ENCODE data around the gene YJU2.
"Not testable (repeated sequence)": the region's sequence is repeated elsewhere in the genome, so short reads cannot be mapped to it uniquely, and the experiment has no call there.

The YJU2 gene

DNA sequence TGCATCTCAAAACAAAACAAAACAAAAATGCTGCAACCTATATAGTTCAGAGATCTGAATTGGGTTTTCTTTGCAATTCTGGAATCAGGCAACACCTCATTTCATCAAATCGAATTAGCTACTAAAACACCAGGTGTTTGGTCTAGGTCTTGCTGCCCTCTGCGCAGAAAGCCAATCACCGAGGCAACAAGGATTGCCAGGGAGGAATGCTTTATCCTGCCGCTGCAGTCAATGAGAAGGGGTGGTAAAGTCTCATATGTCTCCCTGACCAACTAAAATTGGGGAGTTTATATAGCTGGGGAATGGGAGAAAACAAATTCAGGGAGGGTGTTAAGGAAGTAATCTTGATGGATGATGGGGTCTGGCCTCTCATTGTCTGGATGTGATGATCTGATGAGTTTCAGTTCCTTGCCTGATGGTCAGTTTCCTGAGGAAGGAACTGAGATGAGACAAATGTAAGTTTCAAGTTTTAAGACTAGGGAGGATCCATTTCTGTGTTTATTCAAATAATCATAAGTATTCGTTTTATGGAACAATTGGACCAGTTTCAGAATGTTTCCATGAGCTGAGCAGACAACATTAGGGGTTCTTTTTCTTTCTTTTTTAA is 5.0 kb upstream of the YJU2 start:
- Histone ChIP-seq H3K27ac (no peak overlapping the region), H3K4me1 (peaks cover 0 to 5% (median 0%) of the 10 kb centered on the region in 4 donors), H3K27me3 (peaks cover 0 to 18% of the 10 kb centered on the region in 2 donors), H3K4me3 (no peak overlapping the region), H3K9me3 (peaks cover 0 to 12% (median 9%) of the 10 kb centered on the region in 3 donors), H3K36me3 (no peaks in the 10 kb centered on the region)
- TF ChIP-seq, protein P1, sequence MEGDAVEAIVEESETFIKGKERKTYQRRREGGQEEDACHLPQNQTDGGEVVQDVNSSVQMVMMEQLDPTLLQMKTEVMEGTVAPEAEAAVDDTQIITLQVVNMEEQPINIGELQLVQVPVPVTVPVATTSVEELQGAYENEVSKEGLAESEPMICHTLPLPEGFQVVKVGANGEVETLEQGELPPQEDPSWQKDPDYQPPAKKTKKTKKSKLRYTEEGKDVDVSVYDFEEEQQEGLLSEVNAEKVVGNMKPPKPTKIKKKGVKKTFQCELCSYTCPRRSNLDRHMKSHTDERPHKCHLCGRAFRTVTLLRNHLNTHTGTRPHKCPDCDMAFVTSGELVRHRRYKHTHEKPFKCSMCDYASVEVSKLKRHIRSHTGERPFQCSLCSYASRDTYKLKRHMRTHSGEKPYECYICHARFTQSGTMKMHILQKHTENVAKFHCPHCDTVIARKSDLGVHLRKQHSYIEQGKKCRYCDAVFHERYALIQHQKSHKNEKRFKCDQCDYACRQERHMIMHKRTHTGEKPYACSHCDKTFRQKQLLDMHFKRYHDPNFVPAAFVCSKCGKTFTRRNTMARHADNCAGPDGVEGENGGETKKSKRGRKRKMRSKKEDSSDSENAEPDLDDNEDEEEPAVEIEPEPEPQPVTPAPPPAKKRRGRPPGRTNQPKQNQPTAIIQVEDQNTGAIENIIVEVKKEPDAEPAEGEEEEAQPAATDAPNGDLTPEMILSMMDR (IDR thresholded peaks at IDR 0.05): no peak
- no peak for DNase-seq
- intact Hi-C loops (cut with DNase I; ENCODE audit: low total_unique reads): no loop called here

- intact Hi-C loops (cut with DNase I; ENCODE audit: low total_unique reads): loop anchor here (2.0 kb wide), 1 partner anchor 95 kb away; no protein-coding TSS in a partner anchor
- not testable (repeated sequence) for H3K27ac ChIP-seq, H3K4me3 ChIP-seq, H3K27me3 ChIP-seq, DNase-seq
- peaks cover 0 to 12% (median 9%) of the 10 kb centered on the region in 3 donors for H3K9me3 ChIP-seq
- H3K36me3 ChIP-seq: peaks cover 21 to 27% (median 21%) of the 10 kb centered on the region in 3 donors
- H3K4me1 ChIP-seq: peaks cover 0 to 13% (median 6%) of the 10 kb centered on the region in 4 donors
These were observed 942 bp upstream of the YJU2 start for GRCh38 chr19:4245938-4246337.

GRCh38 chr19:4256563-4256962 is 9.7 kb downstream of the YJU2 start:
- Histone ChIP-seq H3K27ac (no peak overlapping the region), H3K36me3 (peaks cover 95 to 100% (median 96%) of the 10 kb centered on the region in 3 donors), H3K9me3 (peaks cover 0 to 9% (median 0%) of the 10 kb centered on the region in 3 donors), H3K27me3 (no peaks in the 10 kb centered on the region), H3K4me1 (no peaks in the 10 kb centered on the region), H3K4me3 (no peak overlapping the region)
- intact Hi-C loops (cut with DNase I; ENCODE audit: low total_unique reads): no loop called here
- TF ChIP-seq, protein P1 (IDR thresholded peaks at IDR 0.05): no peak
- DNase-seq: no peak

DNA sequence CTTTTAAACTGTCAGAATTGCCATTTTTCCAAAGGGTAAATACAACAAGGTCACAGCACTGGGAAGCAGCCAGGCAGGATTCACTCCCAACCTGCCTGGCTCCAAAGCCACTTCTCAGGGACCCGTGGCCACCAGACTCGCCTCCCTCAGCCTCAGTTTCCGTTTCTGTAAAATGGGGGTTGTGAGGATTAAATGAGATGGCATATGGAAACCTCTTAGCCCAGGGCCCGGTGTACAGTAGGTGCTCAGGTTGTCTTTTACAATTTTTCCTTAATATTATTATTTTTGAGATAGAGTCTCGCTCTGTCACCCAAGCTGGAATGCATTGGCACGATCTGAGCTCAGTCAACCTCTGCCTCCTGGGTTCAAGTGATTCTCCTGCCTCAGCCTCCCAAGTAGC is 10.1 kb downstream of the YJU2 start:
- Histone ChIP-seq H3K4me1 (no peaks in the 10 kb centered on the region), H3K27me3 (no peaks in the 10 kb centered on the region), H3K4me3 (no peak overlapping the region), H3K9me3 (peaks cover 0 to 9% (median 0%) of the 10 kb centered on the region in 3 donors), H3K36me3 (peaks cover 95 to 100% (median 96%) of the 10 kb centered on the region in 3 donors), H3K27ac (no peak overlapping the region)
- TF ChIP-seq, protein P1 (IDR thresholded peaks at IDR 0.05): no peak
- intact Hi-C loops (cut with DNase I; ENCODE audit: low total_unique reads): no loop called here
- DNase-seq: no peak

DNA sequence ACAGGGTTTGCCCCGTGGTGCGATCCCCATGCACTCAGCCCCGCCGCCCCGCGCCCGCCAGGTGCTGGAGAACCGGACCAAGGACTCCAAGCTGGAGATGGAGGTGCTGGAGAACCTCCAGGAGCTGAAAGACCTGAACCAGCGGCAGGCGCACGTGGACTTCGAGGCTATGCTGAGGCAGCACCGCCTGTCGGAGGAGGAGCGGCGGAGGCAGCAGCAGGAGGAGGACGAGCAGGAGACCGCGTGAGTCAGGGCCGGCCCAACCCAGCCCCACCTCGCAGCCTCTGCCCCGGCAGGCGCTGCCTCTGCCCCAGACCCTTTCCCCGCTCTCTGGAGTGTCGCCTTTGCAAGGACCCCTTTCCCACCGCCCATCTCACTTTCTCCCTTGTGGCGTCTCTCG is 11.3 kb downstream of the YJU2 start:
- no peak for DNase-seq
- TF ChIP-seq, protein P1 (IDR thresholded peaks at IDR 0.05): no peak
- Histone ChIP-seq H3K4me1 (no peaks in the 10 kb centered on the region), H3K4me3 (no peak overlapping the region), H3K27ac (no peak overlapping the region), H3K9me3 (peaks cover 0 to 9% (median 0%) of the 10 kb centered on the region in 3 donors), H3K27me3 (no peaks in the 10 kb centered on the region), H3K36me3 (peaks cover 92 to 100% (median 96%) of the 10 kb centered on the region in 3 donors)
- intact Hi-C loops (cut with DNase I; ENCODE audit: low total_unique reads): no loop called here

DNA sequence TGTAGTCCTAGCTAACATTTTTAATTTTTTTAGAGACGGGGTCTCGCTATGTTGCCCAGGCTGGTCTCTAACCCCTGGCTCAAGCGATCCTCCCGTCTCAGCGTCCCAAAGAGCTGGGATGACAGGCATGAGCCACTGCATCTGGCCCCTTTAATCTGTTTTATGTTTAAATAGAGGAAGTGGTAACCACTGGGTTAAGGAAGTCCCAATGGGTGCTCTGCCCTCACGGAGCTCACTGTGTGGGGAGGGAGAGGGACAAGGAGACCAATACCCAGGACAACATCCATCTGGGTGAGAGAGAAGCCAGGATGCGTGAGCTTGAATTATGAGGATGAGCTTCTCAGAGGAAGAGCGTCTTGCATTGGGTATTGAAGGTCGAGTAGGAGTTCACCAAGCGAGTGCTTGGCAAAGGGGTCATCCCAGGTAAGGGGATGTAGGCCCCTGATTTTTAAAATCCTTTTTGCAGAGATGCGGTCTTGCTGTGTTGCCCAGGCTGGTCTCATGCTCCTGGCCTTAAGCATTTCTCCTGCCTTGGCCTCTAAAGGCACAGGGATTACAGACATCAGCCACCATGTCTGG is 13.8 kb downstream of the YJU2 start:
- Histone ChIP-seq H3K9me3 (no peaks in the 10 kb centered on the region), H3K4me3 (no peak overlapping the region), H3K27me3 (no peaks in the 10 kb centered on the region), H3K27ac (no peak overlapping the region), H3K36me3 (peaks cover 83 to 100% (median 83%) of the 10 kb centered on the region in 3 donors), H3K4me1 (no peaks in the 10 kb centered on the region)
- TF ChIP-seq, protein P1 (IDR thresholded peaks at IDR 0.05): no peak
- intact Hi-C loops (cut with DNase I; ENCODE audit: low total_unique reads): loop anchor here (10.0 kb wide), 1 partner anchor 144 kb away; the partner anchor contains the start of genes CHAF1A and SH3GL1
- DNase-seq: no peak

Measured in tibial artery (tissue), 4 donors.